ENCODE data around the gene SLC39A3.

Gene SLC39A3

DNA sequence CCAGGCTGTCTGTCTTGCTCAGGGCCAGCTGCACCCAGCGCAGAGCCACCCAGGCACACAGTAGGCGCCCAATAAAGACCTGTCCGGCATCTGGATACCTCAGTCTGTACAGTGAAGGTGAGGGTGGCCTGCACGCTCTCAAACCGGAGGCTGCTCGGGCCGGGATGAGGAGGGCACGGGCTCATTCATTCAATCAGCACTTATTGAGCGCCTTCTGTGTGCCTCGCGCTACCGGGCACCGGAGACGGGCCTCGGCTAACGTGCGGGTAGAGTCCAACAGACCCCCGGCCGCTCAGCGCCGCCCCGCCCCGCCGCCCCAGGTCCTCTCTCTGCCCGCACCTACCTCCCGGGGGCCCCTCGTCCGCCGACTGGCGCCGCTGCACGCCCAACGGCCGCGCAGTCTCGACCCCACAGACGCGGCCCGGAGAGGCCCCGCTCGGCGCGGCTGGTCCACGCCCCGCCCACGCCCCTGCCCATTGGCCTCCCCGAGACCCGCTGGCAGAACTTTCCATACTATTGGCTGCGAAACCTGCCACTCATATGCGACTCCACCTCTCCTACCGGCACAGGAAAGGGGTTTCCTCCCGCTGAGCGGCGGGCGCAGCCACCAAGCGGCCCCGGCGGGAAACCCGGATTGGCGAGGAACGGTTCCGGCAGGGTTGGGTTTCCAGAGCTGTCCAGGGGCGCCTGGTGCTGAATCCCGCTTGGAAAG lies at the start of gene SLC39A3:
Gene SLC39A3 (minus strand): TSS at position 416 of the 712 bp plus-strand sequence. CDS start 2,760 bp downstream, outside the sequence.
- peak; percentile 98 to 99 (median 98) for DNase-seq (ENCODE audit: low read depth in 3 of 3, low spot score in 1 of 3)

DNA sequence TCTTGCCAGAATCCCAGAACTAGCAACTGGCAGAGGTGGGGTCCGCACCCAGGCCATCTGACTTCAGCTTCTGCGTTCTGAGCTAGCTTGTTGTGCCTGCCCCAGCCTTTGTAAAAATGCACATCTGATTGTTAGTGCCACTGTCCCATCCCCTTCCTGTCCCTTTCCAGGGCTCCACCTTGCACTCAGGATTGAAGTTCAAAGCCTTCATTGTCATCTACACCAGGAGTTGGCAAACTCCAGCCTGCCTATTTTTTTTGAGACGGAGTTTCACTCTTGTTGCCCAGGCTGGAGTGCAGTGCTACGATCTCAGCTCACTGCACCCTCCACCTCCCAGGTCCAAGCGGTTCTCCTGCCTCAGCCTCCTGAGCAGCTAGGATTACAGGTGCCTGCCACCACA lies 48.4 kb upstream of the SLC39A3 start:
- no peak for DNase-seq (ENCODE audit: low read depth in 3 of 3, low spot score in 1 of 3)

DNA sequence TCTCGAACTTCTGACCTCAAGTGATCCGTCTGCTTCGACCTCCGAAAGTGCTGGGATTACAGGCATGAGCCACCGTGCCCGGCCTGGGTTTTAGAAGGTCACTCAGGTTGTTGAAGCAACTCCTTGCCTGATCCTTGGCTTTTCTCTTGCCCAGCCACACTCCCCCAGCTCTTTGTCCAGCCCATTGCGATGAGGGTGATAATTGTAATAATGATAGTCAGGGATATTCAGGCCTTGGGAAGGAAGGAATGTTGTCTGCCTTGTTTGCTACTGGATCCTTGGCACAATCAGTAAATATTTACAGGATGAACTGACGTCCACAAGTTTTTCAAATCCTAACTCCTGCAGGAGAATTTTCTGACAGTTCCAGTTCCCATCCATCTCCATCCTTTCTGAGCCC lies 47.3 kb upstream of the SLC39A3 start:
- DNase-seq (ENCODE audit: low read depth in 3 of 3, low spot score in 1 of 3), result no peak

- DNase-seq (ENCODE audit: low read depth in 3 of 3, low spot score in 1 of 3), result peak; percentile 93 to 97 (median 97)
Measured at GRCh38 chr19:2785244-2785997, 45.6 kb upstream of the SLC39A3 start, which contains the start of gene THOP1. Gene THOP1, plus strand, starts transcription at chr19:2785503. Its CDS starts 160 bp downstream, at chr19:2785663.

DNA sequence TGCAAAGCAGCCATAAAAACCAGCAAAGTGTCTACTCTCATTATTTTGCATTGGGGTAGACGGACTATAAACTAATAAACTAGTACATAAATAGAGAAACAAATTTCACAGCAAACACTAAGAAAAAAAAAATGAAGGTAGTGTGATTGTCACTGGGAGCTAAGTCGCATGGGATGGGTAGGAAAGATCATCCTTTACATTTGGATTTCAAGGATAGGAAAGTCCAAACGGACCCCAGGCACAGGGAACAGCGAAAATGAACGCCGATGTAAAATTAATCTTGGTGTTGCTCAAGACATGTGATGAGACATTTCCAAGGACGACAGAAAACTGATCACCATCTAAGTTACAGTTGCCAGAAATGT lies 43.9 kb upstream of the SLC39A3 start:
- no peak for DNase-seq (ENCODE audit: low read depth in 3 of 3, low spot score in 1 of 3)

- DNase-seq (ENCODE audit: low read depth in 3 of 3, low spot score in 1 of 3), result peak; percentile 91 to 92 (median 91)
Measured at GRCh38 chr19:2782936-2783780, 43.3 kb upstream of the SLC39A3 start, which contains the start of gene SGTA. Gene SGTA, minus strand, starts transcription at chr19:2783273. Its CDS starts 14,205 bp downstream, at chr19:2769068.

DNA sequence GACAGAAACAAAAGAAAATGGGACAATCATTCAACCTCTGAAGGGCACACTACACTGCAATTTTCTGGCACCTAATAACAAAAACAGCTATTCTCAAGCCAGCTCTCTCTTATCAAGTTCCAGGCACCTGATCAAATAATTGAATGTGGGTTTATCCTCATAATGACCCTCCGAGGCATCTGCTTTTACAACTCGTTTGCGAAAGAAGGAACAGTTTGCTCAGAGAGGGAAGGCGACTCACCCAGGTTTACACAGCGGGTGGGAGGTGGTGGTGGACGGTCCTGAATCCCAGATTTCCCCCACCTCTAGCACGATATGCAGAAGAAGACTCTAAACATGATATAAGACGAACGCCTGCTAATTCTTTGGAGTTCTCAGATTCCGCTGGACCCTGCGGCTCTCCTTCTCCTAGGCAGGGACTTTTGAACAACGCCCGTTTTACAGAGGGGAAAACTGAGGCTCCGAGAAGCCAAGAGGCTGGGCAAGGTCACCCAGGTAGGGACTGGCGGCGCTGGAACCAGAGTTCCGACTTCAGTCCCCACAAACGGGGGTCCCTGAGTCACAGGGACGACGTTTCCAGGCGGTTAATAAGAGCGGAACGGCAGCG lies 42.6 kb upstream of the SLC39A3 start:
- no peak for DNase-seq (ENCODE audit: low read depth in 3 of 3, low spot score in 1 of 3)

- DNase-seq (ENCODE audit: low read depth in 3 of 3, low spot score in 1 of 3), result no peak
Measured at GRCh38 chr19:2780284-2780683, 40.5 kb upstream of the SLC39A3 start.

- DNase-seq (ENCODE audit: low read depth in 3 of 3, low spot score in 1 of 3), result no peak
Measured at GRCh38 chr19:2779121-2779740, 39.4 kb upstream of the SLC39A3 start.

GRCh38 chr19:2777952-2778683 lies 38.3 kb upstream of the SLC39A3 start:
- DNase-seq (ENCODE audit: low read depth in 3 of 3, low spot score in 1 of 3), result no peak

GRCh38 chr19:2775556-2776430 lies 36.0 kb upstream of the SLC39A3 start:
- peak in 2 of 3 donors; percentile 21 to 45 for DNase-seq (ENCODE audit: low read depth in 3 of 3, low spot score in 1 of 3)

- no peak for DNase-seq (ENCODE audit: low read depth in 3 of 3, low spot score in 1 of 3)
Measured at GRCh38 chr19:2774953-2775555, 35.2 kb upstream of the SLC39A3 start.

GRCh38 chr19:2774083-2774679 lies 34.4 kb upstream of the SLC39A3 start:
- DNase-seq (ENCODE audit: low read depth in 3 of 3, low spot score in 1 of 3), result no peak

DNA sequence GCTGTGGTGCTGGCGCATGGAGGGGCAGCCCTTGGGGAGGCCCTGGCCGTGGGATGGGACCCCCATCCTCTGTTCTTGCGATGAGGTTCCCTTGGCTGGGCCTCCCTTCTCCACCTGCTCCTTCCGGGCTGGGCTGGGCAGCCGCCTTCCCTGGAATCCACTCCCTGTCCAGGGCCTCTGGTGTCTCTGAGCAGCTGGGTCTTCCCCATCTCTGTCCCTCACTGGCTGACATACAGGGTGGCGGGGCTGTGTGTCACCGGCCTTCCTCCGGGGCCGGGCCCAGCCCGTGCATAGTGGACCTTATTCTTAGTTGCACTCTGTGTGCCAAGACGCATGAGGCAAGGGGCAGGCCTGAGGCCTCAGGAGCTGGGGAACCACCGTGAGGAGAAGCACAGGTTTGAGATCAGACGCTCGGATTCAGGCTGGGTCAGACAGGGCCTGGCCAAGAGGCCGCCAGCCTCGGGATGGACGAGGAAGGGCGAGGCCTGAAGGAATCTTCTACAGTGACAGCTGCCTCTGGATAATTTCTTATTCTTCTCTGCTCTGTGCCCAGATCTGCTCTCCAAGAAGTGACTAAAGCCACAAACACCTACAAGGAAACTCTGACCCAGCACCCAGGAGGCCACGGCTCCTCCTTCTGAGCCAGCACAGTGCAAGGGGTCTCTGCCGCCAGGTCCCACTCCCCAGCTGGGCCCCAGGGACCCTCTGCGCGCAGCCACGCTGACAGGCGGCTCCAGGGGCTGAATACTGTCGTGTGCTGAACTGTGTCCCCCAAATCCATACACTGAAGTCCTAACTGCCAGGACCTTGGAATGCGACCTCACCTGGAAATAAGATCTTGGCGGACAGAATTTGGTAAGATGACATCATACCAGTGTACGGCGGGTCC lies 32.2 kb upstream of the SLC39A3 start:
- no peak for DNase-seq (ENCODE audit: low read depth in 3 of 3, low spot score in 1 of 3)

DNA sequence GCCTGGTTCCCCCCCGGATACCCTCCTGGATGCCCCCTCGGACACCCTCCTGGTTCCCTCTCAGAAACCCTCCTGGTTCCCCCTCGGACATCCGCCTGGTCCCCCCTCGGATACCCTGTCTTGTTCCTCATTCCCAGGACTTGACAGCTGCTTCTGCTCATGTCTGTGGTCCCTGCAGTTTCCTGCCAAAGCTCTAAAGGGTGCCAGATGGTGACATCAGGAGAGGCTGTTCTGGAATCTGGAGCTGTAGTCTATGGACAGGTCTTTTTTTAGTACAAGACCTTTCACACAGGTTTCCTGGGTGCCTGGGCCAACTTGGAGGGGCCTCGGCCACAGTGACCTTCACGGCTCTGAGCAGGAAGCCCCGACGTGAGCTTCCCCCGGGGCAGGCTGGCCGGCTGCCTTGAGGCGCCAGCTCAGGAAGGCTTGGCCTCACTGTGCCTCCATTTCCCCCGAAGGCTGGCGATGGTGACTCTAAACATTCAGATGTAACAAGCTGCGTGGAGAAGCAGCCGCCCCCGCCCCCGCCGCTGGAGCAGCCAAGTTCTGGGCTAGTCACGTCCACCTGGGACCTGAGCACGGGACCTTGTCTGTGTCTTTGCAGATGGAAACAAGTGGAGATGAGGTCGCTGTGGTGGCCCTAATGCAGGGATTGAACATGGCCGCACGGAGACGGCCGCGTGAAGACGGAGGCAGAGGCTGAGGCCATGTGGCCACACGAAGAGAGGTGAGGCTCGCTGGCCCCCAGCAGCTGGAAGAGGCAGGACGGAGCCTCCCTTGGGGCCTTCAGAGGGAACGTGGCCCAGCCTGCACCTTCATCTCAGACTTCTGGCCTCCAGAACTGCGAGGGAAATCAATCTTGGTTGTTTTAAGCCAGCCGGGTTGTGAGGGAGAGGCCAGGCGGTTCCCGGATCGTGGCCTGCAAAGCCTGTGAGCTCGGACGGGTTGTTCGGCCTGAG lies 30.5 kb upstream of the SLC39A3 start:
- no peak for DNase-seq (ENCODE audit: low read depth in 3 of 3, low spot score in 1 of 3)

- DNase-seq (ENCODE audit: low read depth in 3 of 3, low spot score in 1 of 3), result no peak
Measured at GRCh38 chr19:2769218-2769617, 29.4 kb upstream of the SLC39A3 start.
